ENCODE results near the gene CRY2. TPM values are rescaled to one million over a fixed set of nuclear protein-coding genes. Genes with fewer than 3 reads are reported as not detected.
"Not testable (repeated sequence)": the region's sequence is repeated elsewhere in the genome, so short reads cannot be mapped to it uniquely, and the experiment has no call there.

CRY2 gene
- total RNA-seq, 6 experiments from 2014 or later, result 19.6 to 104 (median 31.5) TPM

- Histone ChIP-seq H3K27me3 (no peaks in the 10 kb centered on the region), H3K4me1 (no peaks in the 10 kb centered on the region), H3K27ac (no peak overlapping the region), H3K9me3 (no peaks in the 10 kb centered on the region), H3K36me3 (peaks cover 0 to 6% (median 3%) of the 10 kb centered on the region in 4 donors), H3K4me3 (no peak overlapping the region)
- peak in 2 of 3 donors; percentile 39 to 54 for DNase-seq
- ATAC-seq, result peak; percentile 40 to 69 (median 65)
- intact Hi-C loops (cut with DNase I), result no loop called here
- TF ChIP-seq CTCF (IDR thresholded peaks at IDR 0.05), result no peak
- TF ChIP-seq POLR2A (IDR thresholded peaks at IDR 0.05), result no peak
- WGBS (ENCODE audit: insufficient coverage, low coverage, low lambda C conversion rate, missing lambda C conversion rate), result 51% methylated on average over 2 of the region's 3 CpGs
These were observed 30.7 kb upstream of the CRY2 start for GRCh38 chr11:45816614-45817013.

DNA sequence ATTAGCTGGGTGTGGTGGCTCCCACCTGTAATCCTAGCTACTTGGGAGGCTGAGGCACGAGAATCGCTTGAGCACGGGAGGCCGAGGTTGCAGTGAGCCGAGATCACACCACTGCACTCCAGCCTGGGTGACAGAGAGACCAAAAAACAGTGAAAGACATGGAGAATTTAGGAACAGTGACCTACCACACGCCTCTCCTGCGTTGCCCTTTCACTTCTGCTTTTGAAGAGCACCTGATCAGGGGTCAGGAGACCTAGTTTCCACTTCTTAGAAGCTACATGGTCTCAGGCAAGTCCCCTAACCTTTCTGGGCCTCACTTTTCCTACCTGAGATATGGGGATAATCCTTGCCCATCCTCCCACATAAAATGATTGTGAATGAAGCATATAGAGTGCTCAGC lies 30.1 kb upstream of the CRY2 start:
- ATAC-seq (no peak), DNase-seq (peak in 1 of 3 donors; percentile 17)
- intact Hi-C loops (cut with DNase I), result no loop called here
- Histone ChIP-seq H3K9me3 (no peaks in the 10 kb centered on the region), H3K36me3 (peaks cover 0 to under 1% (median 0%) of the 10 kb centered on the region in 4 donors), H3K27me3 (no peaks in the 10 kb centered on the region), H3K27ac (no peak overlapping the region), H3K4me1 (no peaks in the 10 kb centered on the region), H3K4me3 (no peak overlapping the region)
- TF ChIP-seq CTCF (IDR thresholded peaks at IDR 0.05), result no peak
- WGBS (ENCODE audit: insufficient coverage, low coverage, low lambda C conversion rate, missing lambda C conversion rate), result no CpG with 5 or more reads among the region's 7 CpGs

GRCh38 chr11:45818961-45819605 lies 28.2 kb upstream of the CRY2 start:
- no peak overlapping the region for H3K27ac ChIP-seq
- no peak overlapping the region for H3K4me3 ChIP-seq
- no peaks in the 10 kb centered on the region for H3K36me3 ChIP-seq
- intact Hi-C loops (cut with DNase I), result no loop called here
- H3K9me3 ChIP-seq, result no peaks in the 10 kb centered on the region
- no peaks in the 10 kb centered on the region for H3K27me3 ChIP-seq
- WGBS (ENCODE audit: insufficient coverage, low coverage, low lambda C conversion rate, missing lambda C conversion rate), result 82% methylated on average over 4 of the region's 6 CpGs
- DNase-seq (no peak), ATAC-seq (no peak)
- H3K4me1 ChIP-seq, result no peaks in the 10 kb centered on the region
- TF ChIP-seq CTCF (IDR thresholded peaks at IDR 0.05) (no peak), POLR2A (IDR thresholded peaks at IDR 0.05) (no peak)

DNA sequence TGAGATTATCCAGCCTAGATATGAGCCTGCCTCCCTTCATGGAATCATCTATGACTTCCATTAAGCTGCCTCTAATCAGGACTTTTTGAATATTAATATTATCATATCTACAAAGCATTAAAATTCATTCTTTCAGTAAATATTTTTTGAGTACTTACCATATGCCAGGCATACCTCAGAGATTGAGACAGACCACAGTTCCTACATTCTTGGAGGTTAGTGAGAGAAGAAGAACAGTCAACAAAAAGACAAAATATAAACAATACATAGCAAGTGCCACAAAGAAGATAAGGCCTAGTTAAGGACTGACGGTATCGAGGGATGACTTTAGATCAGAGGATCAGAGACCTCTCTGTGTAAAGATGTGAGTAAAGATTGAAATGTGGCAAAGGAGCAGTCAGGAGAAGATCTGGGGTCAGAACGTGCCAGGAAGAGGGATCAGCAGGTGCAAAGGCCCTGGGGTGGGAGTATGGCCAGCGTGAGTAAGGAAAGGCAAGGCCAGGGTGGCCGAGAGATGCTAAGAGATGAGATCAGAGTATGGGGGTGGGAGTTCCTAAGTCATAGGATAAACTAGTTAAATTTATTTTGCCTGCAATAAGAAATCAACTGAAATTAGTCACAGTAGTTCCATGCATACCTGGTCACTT lies 26.9 kb upstream of the CRY2 start:
- intact Hi-C loops (cut with DNase I), result no loop called here
- ATAC-seq (no peak), DNase-seq (no peak)
- H3K27ac ChIP-seq, result no peak overlapping the region
- H3K9me3 ChIP-seq, result no peaks in the 10 kb centered on the region
- H3K4me3 ChIP-seq, result no peak overlapping the region
- 92% methylated on average over 5 of the region's 5 CpGs for WGBS (ENCODE audit: insufficient coverage, low coverage, low lambda C conversion rate, missing lambda C conversion rate)
- no peak for TF ChIP-seq CTCF (IDR thresholded peaks at IDR 0.05)
- no peak for TF ChIP-seq POLR2A (IDR thresholded peaks at IDR 0.05)
- no peaks in the 10 kb centered on the region for H3K36me3 ChIP-seq
- H3K27me3 ChIP-seq, result no peaks in the 10 kb centered on the region
- no peaks in the 10 kb centered on the region for H3K4me1 ChIP-seq

DNA sequence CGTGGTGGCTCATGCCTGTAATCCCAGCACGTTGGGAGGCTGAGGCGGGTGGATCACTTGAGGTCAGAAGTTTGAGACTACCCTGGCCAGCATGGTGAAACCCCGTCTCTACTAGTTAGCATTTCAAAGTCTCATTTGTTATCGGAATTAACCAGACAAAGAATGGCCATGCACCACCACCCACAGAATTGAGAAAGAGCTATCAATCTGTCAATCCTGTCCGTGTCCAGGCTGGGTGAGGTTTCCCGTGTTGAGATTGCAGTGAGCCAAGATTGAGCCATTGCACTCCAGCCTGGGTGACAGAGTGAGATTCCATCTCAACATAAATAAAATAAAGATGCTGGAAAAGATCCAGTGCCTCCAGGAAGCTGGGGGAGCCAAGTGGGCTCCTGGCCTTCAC lies 20.8 kb upstream of the CRY2 start:
- intact Hi-C loops (cut with DNase I); H3K27me3 ChIP-seq; H3K36me3 ChIP-seq; H3K9me3 ChIP-seq; ATAC-seq; H3K4me1 ChIP-seq; DNase-seq; H3K27ac ChIP-seq; H3K4me3 ChIP-seq: not testable (repeated sequence)
- 51% methylated on average over 7 of the region's 7 CpGs for WGBS (ENCODE audit: insufficient coverage, low coverage, low lambda C conversion rate, missing lambda C conversion rate)
